ENCODE measurements around the gene MCC. TPM values are rescaled to one million over a fixed set of nuclear protein-coding genes. Genes with fewer than 3 reads are reported as not detected.

Gene MCC
- total RNA-seq, 4 donors from 2014 or later, result 6.8 to 11.9 (median 9.0) TPM

GRCh38 chr5:113040672-113041260 lies 447.5 kb downstream of the MCC start:
- no peaks in the 10 kb centered on the region for H3K27me3 ChIP-seq
- in situ Hi-C loops (cut with MboI; ENCODE audit: low sequenced_read_pairs in 4 of 4) (loop anchor here in 1 of 4 donors (25.0 kb wide), 1 partner anchor 472 kb away; the partner anchor contains the start of gene YTHDC2), intact Hi-C loops (cut with DNase I; ENCODE audit: low total_unique reads) (no loop called here)
- H3K36me3 ChIP-seq, result no peaks in the 10 kb centered on the region
- H3K4me3 ChIP-seq, result no peak overlapping the region
- DNase-seq (no peak), ATAC-seq (no peak)
- TF ChIP-seq POLR2A (IDR thresholded peaks at IDR 0.05) (no peak), CTCF (IDR thresholded peaks at IDR 0.05 in 4 of 5, conservative IDR thresholded peaks at IDR 0.05 in 1 of 5) (no peak)
- H3K27ac ChIP-seq, result no peak overlapping the region
- no peaks in the 10 kb centered on the region for H3K4me1 ChIP-seq
- no peaks in the 10 kb centered on the region for H3K9me3 ChIP-seq

DNA sequence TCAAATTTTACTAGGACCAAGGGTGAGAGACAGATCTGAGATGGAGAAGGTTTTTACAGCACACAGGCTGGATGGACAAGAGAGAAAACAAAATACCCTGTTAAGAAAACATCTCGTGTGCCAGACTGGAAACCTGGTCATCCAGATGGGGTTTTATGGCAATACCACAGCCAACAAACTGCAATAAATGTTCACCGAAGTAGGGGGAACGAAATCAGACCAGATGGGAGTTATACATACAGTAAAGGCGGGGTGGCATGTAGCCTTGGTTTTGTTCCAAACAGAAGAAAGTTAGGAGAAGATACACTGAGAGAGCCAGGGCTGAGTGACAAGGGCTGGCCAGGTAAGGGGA lies 448.3 kb downstream of the MCC start:
- in situ Hi-C loops (cut with MboI; ENCODE audit: low sequenced_read_pairs in 4 of 4) (loop anchor here in 1 of 4 donors (25.0 kb wide), 1 partner anchor 472 kb away; the partner anchor contains the start of gene YTHDC2), intact Hi-C loops (cut with DNase I; ENCODE audit: low total_unique reads) (no loop called here)
- H3K36me3 ChIP-seq, result no peaks in the 10 kb centered on the region

GRCh38 chr5:113039229-113039933 lies 448.9 kb downstream of the MCC start:
- H3K4me3 ChIP-seq, result no peak overlapping the region
- no peaks in the 10 kb centered on the region for H3K27me3 ChIP-seq
- in situ Hi-C loops (cut with MboI; ENCODE audit: low sequenced_read_pairs in 4 of 4), result loop anchor here in 1 of 4 donors (25.0 kb wide), 1 partner anchor 473 kb away; the partner anchor contains the start of gene YTHDC2
- no peaks in the 10 kb centered on the region for H3K9me3 ChIP-seq
- H3K36me3 ChIP-seq, result no peaks in the 10 kb centered on the region
- no peaks in the 10 kb centered on the region for H3K4me1 ChIP-seq
- DNase-seq (no peak), ATAC-seq (no peak)
- intact Hi-C loops (cut with DNase I; ENCODE audit: low total_unique reads), result no loop called here
- TF ChIP-seq CTCF (IDR thresholded peaks at IDR 0.05 in 4 of 5, conservative IDR thresholded peaks at IDR 0.05 in 1 of 5), result no peak
- TF ChIP-seq POLR2A (IDR thresholded peaks at IDR 0.05), result no peak
- no peak overlapping the region for H3K27ac ChIP-seq

More for the DNA sequence above, 448.3 kb downstream of the MCC start:
- Histone ChIP-seq H3K4me1 (no peaks in the 10 kb centered on the region), H3K4me3 (no peak overlapping the region), H3K9me3 (no peaks in the 10 kb centered on the region), H3K27me3 (no peaks in the 10 kb centered on the region), H3K27ac (no peak overlapping the region)
- no peak for DNase-seq
- TF ChIP-seq CTCF (IDR thresholded peaks at IDR 0.05 in 4 of 5, conservative IDR thresholded peaks at IDR 0.05 in 1 of 5), result no peak
- no peak for TF ChIP-seq POLR2A (IDR thresholded peaks at IDR 0.05)
- no peak for ATAC-seq

GRCh38 chr5:113038714-113039113 lies 449.5 kb downstream of the MCC start:
- in situ Hi-C loops (cut with MboI; ENCODE audit: low sequenced_read_pairs in 4 of 4), result loop anchor here in 1 of 4 donors (25.0 kb wide), 1 partner anchor 474 kb away; the partner anchor contains the start of gene YTHDC2
- no peaks in the 10 kb centered on the region for H3K36me3 ChIP-seq
- ATAC-seq, result no peak

More at GRCh38 chr5:113038714-113039113, 449.5 kb downstream of the MCC start:
- intact Hi-C loops (cut with DNase I; ENCODE audit: low total_unique reads), result no loop called here
- no peak overlapping the region for H3K27ac ChIP-seq
- H3K27me3 ChIP-seq, result no peaks in the 10 kb centered on the region
- no peaks in the 10 kb centered on the region for H3K9me3 ChIP-seq
- DNase-seq, result no peak
- TF ChIP-seq POLR2A (IDR thresholded peaks at IDR 0.05) (no peak), CTCF (IDR thresholded peaks at IDR 0.05 in 4 of 5, conservative IDR thresholded peaks at IDR 0.05 in 1 of 5) (no peak)
- no peaks in the 10 kb centered on the region for H3K4me1 ChIP-seq
- H3K4me3 ChIP-seq, result no peak overlapping the region
